OCI-LY3 (cell line): ENCODE measurements around the gene HCFC1R1.

Source experiments
- CTCF ChIP-seq: fragments of 200-600, 300-600 bp; sonication (generic); IDR thresholded peaks from 2 replicates; pipeline ENCODE4 v1.5.1; 2014; ENCODE audit warnings: antibody characterized with exemption, low read length, low read depth
- EZH2phosphoT487 ChIP-seq: fragments of 200-600 bp; shearing (Covaris generic); IDR thresholded peaks from 2 replicates; pipeline ENCODE4 v1.6.1; 2018; ENCODE audit warnings: antibody characterized with exemption, mixed run types, low read depth

- no peak for TF ChIP-seq CTCF
- no peak for TF ChIP-seq EZH2phosphoT487
Measured at GRCh38 chr16:3000540-3000939, 23.2 kb downstream of the HCFC1R1 start.
